B cell (primary cell): ENCODE results near the gene FAM81B.

Source experiments
- EZH2 ChIP-seq: IDR thresholded peaks from 2 replicates; pipeline ENCODE4 v1.6.1; 2012; ENCODE audit warnings: borderline replicate concordance, low read depth, mild to moderate bottlenecking, moderate library complexity, low read length; ENCODE audit not compliant: insufficient read depth, poor library complexity, severe bottlenecking
- TF ChIP-seq, protein P1 (sequence below): fragments of 200-600 bp; IDR thresholded peaks from one replicate; pipeline ENCODE4 v1.8.0; 2022; ENCODE audit warnings: antibody characterized with exemption, mild to moderate bottlenecking

DNA sequence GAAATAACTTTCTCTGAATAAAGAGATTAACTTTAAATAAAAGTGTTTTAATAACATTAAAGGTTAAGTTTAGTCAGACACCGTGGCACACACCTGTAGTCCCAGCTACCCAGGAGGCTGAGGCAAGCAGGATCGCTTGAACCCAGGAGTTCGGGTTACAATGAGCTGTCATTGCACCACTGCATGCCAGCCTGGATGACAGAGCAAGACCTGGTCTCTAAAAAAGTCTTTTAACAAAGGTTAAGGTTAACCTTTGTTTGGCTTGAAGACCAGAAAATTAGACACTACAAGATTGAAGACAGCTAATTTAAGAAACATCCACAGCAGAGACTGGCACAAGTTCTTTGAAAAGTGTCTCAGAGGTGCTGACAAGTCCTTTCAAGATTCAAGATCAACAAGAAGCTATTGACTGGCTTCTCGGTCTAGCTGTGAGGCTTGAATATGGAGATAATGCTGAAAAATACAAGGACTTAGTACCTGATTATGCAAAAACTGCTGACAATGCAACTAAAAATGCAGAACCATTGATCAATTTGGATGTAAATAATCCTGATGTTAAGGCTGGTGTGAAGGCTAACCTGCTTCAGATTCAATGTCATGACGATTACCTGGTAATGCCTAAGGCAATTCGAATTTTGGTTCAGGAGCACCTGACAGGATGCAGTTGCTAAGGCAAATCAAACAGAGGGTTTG, 48.8 kb downstream of the FAM81B start:
- TF ChIP-seq, protein P1, sequence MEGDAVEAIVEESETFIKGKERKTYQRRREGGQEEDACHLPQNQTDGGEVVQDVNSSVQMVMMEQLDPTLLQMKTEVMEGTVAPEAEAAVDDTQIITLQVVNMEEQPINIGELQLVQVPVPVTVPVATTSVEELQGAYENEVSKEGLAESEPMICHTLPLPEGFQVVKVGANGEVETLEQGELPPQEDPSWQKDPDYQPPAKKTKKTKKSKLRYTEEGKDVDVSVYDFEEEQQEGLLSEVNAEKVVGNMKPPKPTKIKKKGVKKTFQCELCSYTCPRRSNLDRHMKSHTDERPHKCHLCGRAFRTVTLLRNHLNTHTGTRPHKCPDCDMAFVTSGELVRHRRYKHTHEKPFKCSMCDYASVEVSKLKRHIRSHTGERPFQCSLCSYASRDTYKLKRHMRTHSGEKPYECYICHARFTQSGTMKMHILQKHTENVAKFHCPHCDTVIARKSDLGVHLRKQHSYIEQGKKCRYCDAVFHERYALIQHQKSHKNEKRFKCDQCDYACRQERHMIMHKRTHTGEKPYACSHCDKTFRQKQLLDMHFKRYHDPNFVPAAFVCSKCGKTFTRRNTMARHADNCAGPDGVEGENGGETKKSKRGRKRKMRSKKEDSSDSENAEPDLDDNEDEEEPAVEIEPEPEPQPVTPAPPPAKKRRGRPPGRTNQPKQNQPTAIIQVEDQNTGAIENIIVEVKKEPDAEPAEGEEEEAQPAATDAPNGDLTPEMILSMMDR = no peak
- no peak for TF ChIP-seq EZH2
